ENCODE data around the gene FCGR3B. TPM values are rescaled to one million over a fixed set of nuclear protein-coding genes. Genes with fewer than 3 reads are reported as not detected.
"Not testable (repeated sequence)": the region's sequence is repeated elsewhere in the genome, so short reads cannot be mapped to it uniquely, and the experiment has no call there.

Gene FCGR3B
- total and polyA plus RNA-seq, 5 donors, result 0.29 to 4.6 (median 3.7) TPM

- H3K4me1 ChIP-seq (ENCODE audit: control insufficient read depth, insufficient read depth, low read length); DNase-seq; H3K4me3 ChIP-seq (ENCODE audit: low read length); ATAC-seq; H3K27ac ChIP-seq (ENCODE audit: low read length); H3K9me3 ChIP-seq (ENCODE audit: control insufficient read depth, low read length); H3K27me3 ChIP-seq (ENCODE audit: control insufficient read depth, insufficient read depth): not testable (repeated sequence)
- intact Hi-C loops (cut with DNase I), result loop anchor here in 1 of 4 donors (10.0 kb wide), 1 partner anchor 165 kb away; the partner anchor contains the start of gene DUSP12
- 43% methylated on average over 2 of the region's 8 CpGs for WGBS
Observed at GRCh38 chr1:161579856-161580507, 51.0 kb downstream of the FCGR3B start.

GRCh38 chr1:161576676-161577075, 54.3 kb downstream of the FCGR3B start:
- DNase-seq; H3K27me3 ChIP-seq (ENCODE audit: control insufficient read depth, insufficient read depth); H3K27ac ChIP-seq (ENCODE audit: low read length); H3K9me3 ChIP-seq (ENCODE audit: control insufficient read depth, low read length); ATAC-seq; H3K4me1 ChIP-seq (ENCODE audit: control insufficient read depth, insufficient read depth, low read length); H3K4me3 ChIP-seq (ENCODE audit: low read length): not testable (repeated sequence)
- intact Hi-C loops (cut with DNase I), result loop anchor here in 1 of 4 donors (10.0 kb wide), 1 partner anchor 168 kb away; the partner anchor contains the start of gene DUSP12

Other genes with a start within 250 kb of the FCGR3B start
- 10 to 100 TPM; 10.3 to 29.5 (median 19.7) TPM for gene FCGR2A, start 125.7 kb downstream of the FCGR3B start, total RNA-seq
- gene FCGR2A, start 125.7 kb downstream of the FCGR3B start, polyA plus RNA-seq, result 5.7 TPM
- 1 to 10 TPM in 3 of 4 donors, under 1 TPM in 1; 0.71 to 3.0 (median 2.1) TPM for gene HSPA6, start 106.6 kb downstream of the FCGR3B start, total RNA-seq
- gene HSPA6, start 106.6 kb downstream of the FCGR3B start, polyA plus RNA-seq, result 0.75 TPM
- gene FCGR3A, start 81.4 kb downstream of the FCGR3B start, total RNA-seq, result 10 to 100 TPM; 42.7 to 73.9 (median 69.1) TPM
- 14.6 TPM for gene FCGR3A, start 81.4 kb downstream of the FCGR3B start, polyA plus RNA-seq
- 10 to 100 TPM in 2 of 4 donors, 1 to 10 TPM in 2; 3.7 to 21.7 (median 9.7) TPM for gene FCGR2B, start 32.0 kb upstream of the FCGR3B start, total RNA-seq
- gene FCGR2B, start 32.0 kb upstream of the FCGR3B start, polyA plus RNA-seq, result 3.3 TPM
- gene FCRLA, start 76.1 kb upstream of the FCGR3B start, total RNA-seq, result not detected
- gene FCRLA, start 76.1 kb upstream of the FCGR3B start, polyA plus RNA-seq, result 0.23 TPM
- under 1 TPM; 0.28 to 0.68 (median 0.48) TPM for gene FCRLB, start 90.4 kb upstream of the FCGR3B start, total RNA-seq
- gene FCRLB, start 90.4 kb upstream of the FCGR3B start, polyA plus RNA-seq, result 0.61 TPM
- gene DUSP12, start 118.6 kb upstream of the FCGR3B start, total RNA-seq, result 10 to 100 TPM in 2 of 4 donors, 1 to 10 TPM in 2; 7.1 to 13.5 (median 10.3) TPM
- gene DUSP12, start 118.6 kb upstream of the FCGR3B start, polyA plus RNA-seq, result 9.5 TPM
- gene ATF6, start 135.1 kb upstream of the FCGR3B start, total RNA-seq, result 10 to 100 TPM; 15.3 to 18.5 (median 16.7) TPM
- 5.7 TPM for gene ATF6, start 135.1 kb upstream of the FCGR3B start, polyA plus RNA-seq

All from right cardiac atrium (tissue), 5 donors.